Kidney (tissue), 14 donors: ENCODE data around the gene TNS3. TPM values are rescaled to one million over a fixed set of nuclear protein-coding genes. Genes with fewer than 3 reads are reported as not detected.

ENCODE experiments used
- DNase-seq, 5 donors: peaks; one replicate each; pipeline ENCODE4 v3.0.0-alpha.2; 2013 to 2020
- FAIRE-seq: peaks from 2 replicates; lab custom pipeline; 2012; peaks lifted over from hg19 to GRCh38; lab: Jason Lieb, UNC
- H3K27ac ChIP-seq, 2 donors: one replicate each; pipeline ENCODE4 v1.7.0; 2013; ENCODE audit warnings: low read depth in 2 of 2, low read length in 2 of 2, inconsistent platforms in 1 of 2
- H3K27me3 ChIP-seq: one replicate; pipeline ENCODE4 v1.7.1; 2013; ENCODE audit warnings: low read length, inconsistent platforms; ENCODE audit not compliant: control insufficient read depth, insufficient read depth
- H3K36me3 ChIP-seq, 3 donors: one replicate each; pipeline versions ENCODE4 v1.7.0 to v1.7.1; 2013; ENCODE audit warnings: low read length in 3 of 3, control low read depth in 1 of 3, inconsistent platforms in 1 of 3; ENCODE audit not compliant: insufficient read depth in 3 of 3, control insufficient read depth in 2 of 3
- H3K4me1 ChIP-seq, 3 donors: one replicate each; pipeline versions ENCODE4 v1.7.0 to v1.7.1; 2013; ENCODE audit warnings: low read length in 3 of 3, inconsistent platforms in 1 of 3, low read depth in 1 of 3; ENCODE audit not compliant: control insufficient read depth in 2 of 3, insufficient read depth in 2 of 3
- H3K4me3 ChIP-seq, 3 donors: one replicate each; pipeline versions ENCODE4 v1.7.0 to v1.8.1; 2013; ENCODE audit warnings: low read length in 3 of 3, control low read depth in 1 of 3, inconsistent platforms in 1 of 3
- H3K9ac ChIP-seq, 3 donors: one replicate each; pipeline versions ENCODE4 v1.7.0 to v1.7.1; 2013; ENCODE audit warnings: low read length in 3 of 3, control low read depth in 1 of 3, inconsistent platforms in 1 of 3
- H3K9me3 ChIP-seq, 3 donors: one replicate each; pipeline versions ENCODE4 v1.7.0 to v1.7.1; 2013; ENCODE audit warnings: low read length in 3 of 3, control low read depth in 1 of 3, inconsistent platforms in 1 of 3; ENCODE audit not compliant: control insufficient read depth in 2 of 3, insufficient read depth in 1 of 3
- intact Hi-C: fragments of 100-400 bp; cut with DNase I; formaldehyde crosslinking; loops from one replicate; pipeline ENCODE4 v1.11.1; 2022
- polyA plus RNA-seq: library from polyadenylated mRNA; stranded (reverse); fragments of 350-450 nt; fragmentation: Illumina TruSeq; extraction: RNeasy Lipid Tissue Mini Kit (QIAGEN cat#74804); gene quantifications from one replicate; pipeline ENCODE4 v1.2.3, GENCODE V29; 2014; ENCODE audit warnings: low read depth, low replicate concordance; ENCODE audit not compliant: insufficient read depth
- total RNA-seq: library from RNA; stranded (reverse); fragmentation: NEBNext Ultra II Directional; extraction: Animal tissue kit (Norgen Biotek cat#: 25700); gene quantifications from one replicate; pipeline ENCODE4 v1.2.1, GENCODE V29; 2021
- TF ChIP-seq, protein P1 (sequence below): IDR thresholded peaks from 3 replicates; pipeline ENCODE4 v1.5.1; 2012; ENCODE audit warnings: mild to moderate bottlenecking, moderate library complexity, borderline replicate concordance; ENCODE audit not compliant: insufficient read depth; ENCODE audit errors: extremely low read depth
- donor health status: control.
- donor health status: control.
- donor health status: control.
- donor health status: control.
- donor health status: control.
- donor health status: DM: yes; HTN: yes; CAD: no.
- donor health status: Normal renal cell carcinoma (clear cell type).

Gene TNS3
- total and polyA plus RNA-seq, 2 donors from 2014 or later, result 38.4 to 198 TPM

DNA sequence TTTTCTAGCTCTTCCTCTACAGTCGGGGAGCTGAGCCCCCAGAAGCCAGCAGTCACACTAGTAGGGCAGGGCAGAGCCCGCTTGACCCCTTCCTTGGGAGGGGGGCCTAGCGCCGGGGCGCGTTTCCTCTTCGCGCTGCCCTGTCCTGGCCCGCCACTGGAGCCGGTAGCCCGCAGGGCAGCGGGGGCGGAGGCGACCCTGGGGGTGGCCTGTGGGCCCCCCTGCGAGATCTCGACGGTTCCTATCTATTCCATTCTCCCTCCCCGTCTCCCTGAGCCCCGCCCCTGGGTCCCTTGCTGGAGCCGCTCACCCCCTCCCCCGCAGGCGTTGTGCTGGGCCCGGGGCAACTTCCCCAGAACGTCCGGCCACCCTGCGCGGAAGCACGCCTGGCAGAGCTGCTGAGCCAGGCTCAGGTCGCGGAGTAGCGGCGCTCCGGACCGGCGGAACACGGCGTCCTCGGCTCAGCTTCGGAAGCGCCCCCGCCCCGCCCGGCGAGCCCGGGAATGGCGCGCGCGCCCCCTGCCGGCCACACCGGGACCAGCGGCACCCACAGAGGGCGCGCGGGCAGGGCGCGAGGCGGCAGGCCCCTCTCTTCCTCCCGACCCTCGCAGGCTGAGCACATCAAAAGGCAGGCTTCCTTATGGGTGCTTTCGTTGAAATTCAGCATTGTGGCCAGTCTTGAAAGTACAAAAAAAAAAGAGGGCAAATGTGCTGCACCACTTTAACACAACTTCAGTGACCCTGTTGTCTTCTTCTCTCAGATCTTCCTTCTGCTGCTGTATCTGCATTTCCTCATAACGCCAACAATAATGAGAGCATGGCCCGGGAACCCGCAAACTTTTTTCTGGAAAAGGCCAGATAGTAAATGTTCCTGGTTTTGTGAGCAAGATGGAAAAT lies 327.6 kb downstream of the TNS3 start:
- intact Hi-C loops, result no loop called here

DNA sequence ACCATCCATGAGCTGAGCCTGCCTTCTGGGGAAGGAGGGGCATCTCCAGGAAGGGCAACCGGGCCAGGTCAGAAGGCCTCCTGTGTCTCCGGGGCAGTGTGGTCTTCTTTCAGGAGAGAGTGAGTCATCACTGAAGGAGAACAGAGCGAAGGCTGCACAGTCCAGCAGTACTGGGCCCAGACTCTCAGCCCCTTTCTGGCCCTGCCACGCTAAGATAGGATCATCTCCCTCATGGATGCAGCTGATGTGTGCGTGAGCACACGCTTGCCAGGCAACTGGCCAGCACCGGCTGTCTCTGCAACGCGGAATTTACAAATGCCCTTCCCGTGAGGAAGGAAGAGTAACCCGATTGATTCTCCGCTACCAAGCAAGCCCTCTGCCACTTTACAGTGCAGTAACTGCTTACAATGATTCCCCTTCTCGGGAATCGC lies 328.2 kb downstream of the TNS3 start:
- peak overlapping the region; percentile 54 to 79 for H3K27ac ChIP-seq
- no peak for FAIRE-seq
- intact Hi-C loops, result no loop called here
- peak overlapping the region; percentile 8 to 66 (median 60) for H3K4me3 ChIP-seq
- TF ChIP-seq, protein P1, sequence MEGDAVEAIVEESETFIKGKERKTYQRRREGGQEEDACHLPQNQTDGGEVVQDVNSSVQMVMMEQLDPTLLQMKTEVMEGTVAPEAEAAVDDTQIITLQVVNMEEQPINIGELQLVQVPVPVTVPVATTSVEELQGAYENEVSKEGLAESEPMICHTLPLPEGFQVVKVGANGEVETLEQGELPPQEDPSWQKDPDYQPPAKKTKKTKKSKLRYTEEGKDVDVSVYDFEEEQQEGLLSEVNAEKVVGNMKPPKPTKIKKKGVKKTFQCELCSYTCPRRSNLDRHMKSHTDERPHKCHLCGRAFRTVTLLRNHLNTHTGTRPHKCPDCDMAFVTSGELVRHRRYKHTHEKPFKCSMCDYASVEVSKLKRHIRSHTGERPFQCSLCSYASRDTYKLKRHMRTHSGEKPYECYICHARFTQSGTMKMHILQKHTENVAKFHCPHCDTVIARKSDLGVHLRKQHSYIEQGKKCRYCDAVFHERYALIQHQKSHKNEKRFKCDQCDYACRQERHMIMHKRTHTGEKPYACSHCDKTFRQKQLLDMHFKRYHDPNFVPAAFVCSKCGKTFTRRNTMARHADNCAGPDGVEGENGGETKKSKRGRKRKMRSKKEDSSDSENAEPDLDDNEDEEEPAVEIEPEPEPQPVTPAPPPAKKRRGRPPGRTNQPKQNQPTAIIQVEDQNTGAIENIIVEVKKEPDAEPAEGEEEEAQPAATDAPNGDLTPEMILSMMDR, result no peak
- peaks cover 0 to 3% (median 0%) of the 10 kb centered on the region in 3 donors for H3K9me3 ChIP-seq
- no peaks in the 10 kb centered on the region for H3K27me3 ChIP-seq
- peak overlapping the region in 2 of 3 donors; percentile 43 to 58 for H3K9ac ChIP-seq
- peak; percentile 16 to 84 (median 60) for DNase-seq
- H3K4me1 ChIP-seq, result peaks cover 0 to 11% (median 4%) of the 10 kb centered on the region in 3 donors
- no peaks in the 10 kb centered on the region for H3K36me3 ChIP-seq

More for the DNA sequence above, 327.6 kb downstream of the TNS3 start:
- Histone ChIP-seq H3K4me1 (peaks cover 0 to 11% (median 4%) of the 10 kb centered on the region in 3 donors), H3K9me3 (peaks cover 0 to 3% (median 0%) of the 10 kb centered on the region in 3 donors), H3K9ac (peak overlapping the region in 2 of 3 donors; percentile 58 to 65), H3K27me3 (no peaks in the 10 kb centered on the region), H3K36me3 (no peaks in the 10 kb centered on the region), H3K27ac (peak overlapping the region; percentile 54 to 79), H3K4me3 (peak overlapping the region; percentile 8 to 66 (median 60))
- FAIRE-seq (no peak), DNase-seq (peak; percentile 82 to 96 (median 89))
- TF ChIP-seq, protein P1, result peak; percentile 84

DNA sequence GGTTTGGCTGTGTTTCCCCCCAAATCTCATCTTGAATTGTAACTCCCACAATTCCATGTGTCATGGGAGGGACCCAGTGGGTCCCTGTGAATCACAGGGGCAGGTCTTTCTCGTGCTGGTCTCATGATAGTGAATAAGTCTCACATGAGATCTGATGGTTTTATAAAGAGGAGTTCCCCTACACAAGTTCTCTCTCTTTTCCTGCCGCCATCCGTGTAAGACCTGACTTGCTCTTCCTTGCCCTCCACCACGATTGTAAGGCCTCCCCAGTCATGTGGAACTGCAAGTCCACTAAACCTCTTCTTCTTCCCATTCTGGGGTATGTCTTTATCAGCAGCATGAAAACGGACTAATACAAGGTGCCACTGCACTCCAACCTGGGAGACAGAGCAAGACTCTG lies 329.2 kb downstream of the TNS3 start:
- no peak overlapping the region for H3K27ac ChIP-seq
- FAIRE-seq (no peak), DNase-seq (no peak)
- TF ChIP-seq, protein P1, result no peak
- no peaks in the 10 kb centered on the region for H3K36me3 ChIP-seq
- peaks cover 0 to 11% (median 4%) of the 10 kb centered on the region in 3 donors for H3K4me1 ChIP-seq
- H3K9me3 ChIP-seq, result peaks cover 0 to 3% (median 0%) of the 10 kb centered on the region in 3 donors
- intact Hi-C loops, result no loop called here
- no peaks in the 10 kb centered on the region for H3K27me3 ChIP-seq
- no peak overlapping the region for H3K9ac ChIP-seq
- H3K4me3 ChIP-seq, result no peak overlapping the region
